Measurements from ENCODE around the gene LRRC4C. TPM values are rescaled to one million over a fixed set of nuclear protein-coding genes. Genes with fewer than 3 reads are reported as not detected.

LRRC4C gene
- total and polyA plus RNA-seq, 10 of the 15 experiments (the other 5 are each of a cell fraction or from before 2014, with no cell fraction given): 1.5 TPM; not detected in 9

DNA sequence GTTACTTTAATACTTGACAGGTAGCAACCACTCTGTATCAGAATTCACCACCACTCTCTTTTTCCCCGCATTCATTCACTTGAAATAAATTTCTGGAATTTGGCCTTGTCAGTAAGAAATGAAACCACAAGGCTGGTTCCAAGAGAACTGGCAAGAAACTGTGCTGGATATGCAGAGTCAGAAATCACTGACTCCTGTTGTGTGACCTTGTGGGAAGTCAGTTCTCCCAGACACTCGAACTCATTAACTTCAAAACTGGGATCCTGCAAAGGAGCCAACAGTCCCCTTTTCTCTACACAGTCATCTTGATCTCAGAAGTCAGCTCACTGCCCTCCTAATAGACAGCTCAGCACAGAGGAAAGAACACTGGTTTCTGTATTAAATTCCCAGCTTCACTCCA lies 142.7 kb downstream of the LRRC4C start:
- BruUV-seq (replicated peaks): no TSS peak
- H3K27ac ChIP-seq (ENCODE audit: control insufficient read depth, insufficient read depth): no peak overlapping the region
- in situ Hi-C loops (cut with MboI) (no loop called here), intact Hi-C loops (cut with micrococcal nuclease; ENCODE audit: unreplicated experiment) (no loop called here)
- no peaks in the 10 kb centered on the region for H3K9me3 ChIP-seq (replicated peaks; ENCODE audit: control insufficient read depth, insufficient read depth, low read length)
- TF ChIP-seq SMARCA5 (IDR thresholded peaks at IDR 0.05): no peak
- H3K36me3 ChIP-seq (ENCODE audit: control insufficient read depth in 2 of 2, insufficient read depth in 2 of 2, low read length in 1 of 2): no peaks in the 10 kb centered on the region
- FAIRE-seq: no peak
- ATAC-seq: no peak
- CTCF ChIA-PET: no interaction called here
- RAD21 ChIA-PET (ENCODE audit: unreplicated experiment): no interaction called here
- no peak for DNase-seq (ENCODE audit: low read depth, low spot score)
- SMC1A ChIA-PET (ENCODE audit: uncharacterized antibody, unreplicated experiment): no interaction called here
- no peak overlapping the region for H3K4me3 ChIP-seq
- 27% methylated on average over 2 of the region's 2 CpGs for WGBS (ENCODE audit: insufficient coverage, insufficient replicate concordance, low lambda C conversion rate, missing lambda C conversion rate)
- POLR2A ChIA-PET: no interaction called here
- H3K9ac ChIP-seq (ENCODE audit: control insufficient read depth, insufficient read depth, low read length): no peak overlapping the region
- H3K27me3 ChIP-seq (replicated peaks in 1 of 2; ENCODE audit: control insufficient read depth in 2 of 2, insufficient read depth in 2 of 2, low read length in 1 of 2): no peaks in the 10 kb centered on the region; a peak in 1 of 4 replicates
- H3K4me2 ChIP-seq (ENCODE audit: control insufficient read depth, insufficient read depth): no peak overlapping the region
- H2AFZ ChIP-seq (ENCODE audit: control insufficient read depth, low read depth, low read length): no peak overlapping the region
- no peaks in the 10 kb centered on the region for H3K4me1 ChIP-seq (ENCODE audit: control insufficient read depth, insufficient read depth, low read length)
- H4K20me1 ChIP-seq (ENCODE audit: control insufficient read depth, insufficient read depth): no peaks in the 10 kb centered on the region
- H3K79me2 ChIP-seq (ENCODE audit: control insufficient read depth, insufficient read depth, low read length): no peaks in the 10 kb centered on the region

DNA sequence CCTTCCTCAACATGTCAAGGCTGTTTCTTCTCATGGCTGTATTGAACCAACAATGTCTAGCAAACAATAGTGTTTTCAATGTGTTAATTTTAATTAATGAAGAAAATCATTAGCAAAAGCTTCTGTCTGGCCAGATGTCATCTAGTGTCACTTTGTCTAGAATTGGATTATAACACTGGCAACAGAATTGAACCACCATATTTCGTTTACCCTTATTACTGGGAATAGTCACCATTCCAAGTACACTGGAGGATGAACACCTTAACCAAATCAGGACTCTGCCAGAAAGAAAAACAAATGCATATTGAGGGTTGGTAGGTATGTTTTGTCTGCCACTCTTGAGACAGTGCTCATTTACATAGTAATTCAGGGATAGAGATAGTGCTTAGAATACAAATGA lies 146.2 kb downstream of the LRRC4C start:
- H3K9me3 ChIP-seq (replicated peaks; ENCODE audit: control insufficient read depth, insufficient read depth, low read length): no peaks in the 10 kb centered on the region; the same call in 2 of the 3 replicates
- no peaks in the 10 kb centered on the region for H3K79me2 ChIP-seq (ENCODE audit: control insufficient read depth, insufficient read depth, low read length)
- DNase-seq (ENCODE audit: low read depth, low spot score) (no peak), ATAC-seq (no peak), FAIRE-seq (no peak)
- intact Hi-C loops (cut with micrococcal nuclease; ENCODE audit: unreplicated experiment) (no loop called here), in situ Hi-C loops (cut with MboI) (no loop called here)
- ChIA-PET RAD21 (ENCODE audit: unreplicated experiment) (no interaction called here), POLR2A (no interaction called here), CTCF (no interaction called here), SMC1A (ENCODE audit: uncharacterized antibody, unreplicated experiment) (no interaction called here)
- no peaks in the 10 kb centered on the region for H4K20me1 ChIP-seq (ENCODE audit: control insufficient read depth, insufficient read depth)
- no TSS peak for BruUV-seq (replicated peaks)
- no peaks in the 10 kb centered on the region; a peak in 1 of 4 replicates for H3K27me3 ChIP-seq (replicated peaks in 1 of 2; ENCODE audit: control insufficient read depth in 2 of 2, insufficient read depth in 2 of 2, low read length in 1 of 2)
- no peak overlapping the region for H3K27ac ChIP-seq (ENCODE audit: control insufficient read depth, insufficient read depth)
- no peak overlapping the region for H3K4me3 ChIP-seq
- no peak overlapping the region for H3K4me2 ChIP-seq (ENCODE audit: control insufficient read depth, insufficient read depth)
- no peak overlapping the region for H3K9ac ChIP-seq (ENCODE audit: control insufficient read depth, insufficient read depth, low read length)
- H2AFZ ChIP-seq (ENCODE audit: control insufficient read depth, low read depth, low read length): no peak overlapping the region
- H3K4me1 ChIP-seq (ENCODE audit: control insufficient read depth, insufficient read depth, low read length): peaks cover 7% of the 10 kb centered on the region
- H3K36me3 ChIP-seq (ENCODE audit: control insufficient read depth in 2 of 2, insufficient read depth in 2 of 2, low read length in 1 of 2): no peaks in the 10 kb centered on the region
- WGBS (ENCODE audit: insufficient coverage, insufficient replicate concordance, low lambda C conversion rate, missing lambda C conversion rate): 74% methylated on average over 1 of the region's 1 CpG
- TF ChIP-seq YY1 (IDR thresholded peaks at IDR 0.05; ENCODE audit: low read depth, low read length) (no peak), FOS (IDR thresholded peaks at IDR 0.05; ENCODE audit: borderline replicate concordance, extremely low read depth, insufficient read length) (no peak), SREBF1 (IDR thresholded peaks at IDR 0.05; ENCODE audit: low read length) (no peak), EP300 (IDR thresholded peaks at IDR 0.05; ENCODE audit: borderline replicate concordance in 1 of 2, control insufficient read depth in 1 of 2, low read depth in 2 of 2, low read length in 2 of 2) (no peak), CBX3 (IDR thresholded peaks at IDR 0.05; ENCODE audit: borderline replicate concordance, low read depth) (no peak), SPI1 (IDR thresholded peaks at IDR 0.05; ENCODE audit: borderline replicate concordance, insufficient read depth, low read depth, low read length) (no peak), POLR2AphosphoS2 (IDR thresholded peaks at IDR 0.05; ENCODE audit: low read depth, low read length) (no peak), MTA2 (IDR thresholded peaks at IDR 0.05; ENCODE audit: low read depth) (no peak), IKZF2 (IDR thresholded peaks at IDR 0.05) (no peak), MXI1 (IDR thresholded peaks at IDR 0.05; ENCODE audit: low read depth, low read length) (no peak), ZNF384 (IDR thresholded peaks at IDR 0.05; ENCODE audit: borderline replicate concordance, low read depth, low read length) (no peak), IKZF1 (conservative IDR thresholded peaks at IDR 0.05) (no peak), SREBF2 (IDR thresholded peaks at IDR 0.05; ENCODE audit: low read length) (no peak), TCF12 (IDR thresholded peaks at IDR 0.05; ENCODE audit: low read depth, low read length) (no peak), JUND (IDR thresholded peaks at IDR 0.05; ENCODE audit: low read depth, low read length) (no peak)
- TF ChIP-seq, protein P1, sequence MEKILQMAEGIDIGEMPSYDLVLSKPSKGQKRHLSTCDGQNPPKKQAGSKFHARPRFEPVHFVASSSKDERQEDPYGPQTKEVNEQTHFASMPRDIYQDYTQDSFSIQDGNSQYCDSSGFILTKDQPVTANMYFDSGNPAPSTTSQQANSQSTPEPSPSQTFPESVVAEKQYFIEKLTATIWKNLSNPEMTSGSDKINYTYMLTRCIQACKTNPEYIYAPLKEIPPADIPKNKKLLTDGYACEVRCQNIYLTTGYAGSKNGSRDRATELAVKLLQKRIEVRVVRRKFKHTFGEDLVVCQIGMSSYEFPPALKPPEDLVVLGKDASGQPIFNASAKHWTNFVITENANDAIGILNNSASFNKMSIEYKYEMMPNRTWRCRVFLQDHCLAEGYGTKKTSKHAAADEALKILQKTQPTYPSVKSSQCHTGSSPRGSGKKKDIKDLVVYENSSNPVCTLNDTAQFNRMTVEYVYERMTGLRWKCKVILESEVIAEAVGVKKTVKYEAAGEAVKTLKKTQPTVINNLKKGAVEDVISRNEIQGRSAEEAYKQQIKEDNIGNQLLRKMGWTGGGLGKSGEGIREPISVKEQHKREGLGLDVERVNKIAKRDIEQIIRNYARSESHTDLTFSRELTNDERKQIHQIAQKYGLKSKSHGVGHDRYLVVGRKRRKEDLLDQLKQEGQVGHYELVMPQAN (conservative IDR thresholded peaks at IDR 0.05): no peak
- TF ChIP-seq, protein P2, sequence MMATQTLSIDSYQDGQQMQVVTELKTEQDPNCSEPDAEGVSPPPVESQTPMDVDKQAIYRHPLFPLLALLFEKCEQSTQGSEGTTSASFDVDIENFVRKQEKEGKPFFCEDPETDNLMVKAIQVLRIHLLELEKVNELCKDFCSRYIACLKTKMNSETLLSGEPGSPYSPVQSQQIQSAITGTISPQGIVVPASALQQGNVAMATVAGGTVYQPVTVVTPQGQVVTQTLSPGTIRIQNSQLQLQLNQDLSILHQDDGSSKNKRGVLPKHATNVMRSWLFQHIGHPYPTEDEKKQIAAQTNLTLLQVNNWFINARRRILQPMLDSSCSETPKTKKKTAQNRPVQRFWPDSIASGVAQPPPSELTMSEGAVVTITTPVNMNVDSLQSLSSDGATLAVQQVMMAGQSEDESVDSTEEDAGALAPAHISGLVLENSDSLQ (IDR thresholded peaks at IDR 0.05): no peak
